ENCODE data around the gene TBC1D1. TPM values are rescaled to one million over a fixed set of nuclear protein-coding genes. Genes with fewer than 3 reads are reported as not detected.

The TBC1D1 gene
- polyA plus RNA-seq, 1 donor (not counting 4 experiments of a cell fraction or from before 2014, with no cell fraction given) = 32.5 TPM

DNA sequence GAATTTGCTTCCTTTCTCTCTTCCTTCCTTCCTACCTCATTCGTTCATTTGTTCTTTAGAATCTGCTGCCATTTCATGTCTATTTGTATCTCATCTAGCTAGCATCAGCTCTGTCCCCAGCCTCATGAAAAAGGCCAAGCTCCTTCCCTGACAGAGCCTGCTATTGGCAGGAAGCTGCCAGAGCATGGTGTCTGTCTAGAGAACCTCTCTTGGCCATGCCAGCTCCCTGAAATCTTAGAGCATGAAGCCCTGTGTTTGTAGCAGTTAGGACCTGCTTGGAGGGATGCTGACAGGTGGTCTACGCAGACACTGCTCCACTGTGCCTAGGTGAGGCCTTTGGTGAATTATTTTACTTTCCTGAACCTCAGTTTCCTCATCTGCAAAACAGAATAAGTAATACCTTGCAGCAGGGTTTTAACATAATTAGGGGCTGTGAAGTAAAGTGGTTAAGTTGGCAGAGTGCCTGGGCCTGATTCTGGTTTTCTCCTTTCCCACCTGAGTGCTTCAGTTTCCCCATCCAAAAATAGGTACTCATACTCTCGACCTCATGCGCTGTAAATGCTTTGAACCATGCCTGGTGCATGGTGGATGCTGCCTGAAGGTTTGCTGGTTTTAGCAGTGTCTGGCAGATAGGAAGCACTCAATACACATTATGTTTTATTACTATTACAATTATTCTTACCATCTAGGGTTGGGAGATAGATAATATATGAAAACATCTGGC, 74.0 kb downstream of the TBC1D1 start:
- Histone ChIP-seq H4K20me1 (ENCODE audit: control insufficient read depth, extremely low read depth, insufficient read depth, low read length) (no peaks in the 10 kb centered on the region), H3K4me3 (ENCODE audit: control insufficient read depth in 2 of 3, extremely low read depth in 1 of 3, insufficient read depth in 2 of 3, low read depth in 1 of 3, low read length in 3 of 3) (no peak overlapping the region), H3K9me3 (ENCODE audit: control insufficient read depth, low read depth, low read length) (no peaks in the 10 kb centered on the region), H3K36me3 (ENCODE audit: control insufficient read depth in 2 of 2, extremely low read depth in 1 of 2, insufficient read depth in 2 of 2, low read length in 2 of 2) (no peaks in the 10 kb centered on the region), H3K9ac (ENCODE audit: control insufficient read depth, extremely low read depth, insufficient read depth, low read length) (no peak overlapping the region), H3K79me2 (ENCODE audit: control insufficient read depth, insufficient read depth, low read length) (no peaks in the 10 kb centered on the region), H3K27ac (ENCODE audit: control insufficient read depth, insufficient read depth, low read length) (no peak overlapping the region), H2AFZ (ENCODE audit: control insufficient read depth, low read length) (no peak overlapping the region), H3K4me2 (ENCODE audit: control insufficient read depth, extremely low read depth, insufficient read depth, low read depth, low read length) (no peak overlapping the region), H3K4me1 (ENCODE audit: control insufficient read depth, extremely low read depth, insufficient read depth, low read length) (no peaks in the 10 kb centered on the region), H3K27me3 (ENCODE audit: control insufficient read depth, extremely low read depth, insufficient read depth, low read length) (no peaks in the 10 kb centered on the region), H3K9me1 (ENCODE audit: control insufficient read depth, extremely low read depth, insufficient read depth, low read length) (no peaks in the 10 kb centered on the region)
- no peak for FAIRE-seq
- dilution Hi-C loops (cut with MboI; ENCODE audit: extremely low pct_ligation_motif_present, low sequenced_read_pairs) = no loop called here
- DNase-seq (ENCODE audit: low read depth, low spot score) = no peak
- TF ChIP-seq, protein P1, sequence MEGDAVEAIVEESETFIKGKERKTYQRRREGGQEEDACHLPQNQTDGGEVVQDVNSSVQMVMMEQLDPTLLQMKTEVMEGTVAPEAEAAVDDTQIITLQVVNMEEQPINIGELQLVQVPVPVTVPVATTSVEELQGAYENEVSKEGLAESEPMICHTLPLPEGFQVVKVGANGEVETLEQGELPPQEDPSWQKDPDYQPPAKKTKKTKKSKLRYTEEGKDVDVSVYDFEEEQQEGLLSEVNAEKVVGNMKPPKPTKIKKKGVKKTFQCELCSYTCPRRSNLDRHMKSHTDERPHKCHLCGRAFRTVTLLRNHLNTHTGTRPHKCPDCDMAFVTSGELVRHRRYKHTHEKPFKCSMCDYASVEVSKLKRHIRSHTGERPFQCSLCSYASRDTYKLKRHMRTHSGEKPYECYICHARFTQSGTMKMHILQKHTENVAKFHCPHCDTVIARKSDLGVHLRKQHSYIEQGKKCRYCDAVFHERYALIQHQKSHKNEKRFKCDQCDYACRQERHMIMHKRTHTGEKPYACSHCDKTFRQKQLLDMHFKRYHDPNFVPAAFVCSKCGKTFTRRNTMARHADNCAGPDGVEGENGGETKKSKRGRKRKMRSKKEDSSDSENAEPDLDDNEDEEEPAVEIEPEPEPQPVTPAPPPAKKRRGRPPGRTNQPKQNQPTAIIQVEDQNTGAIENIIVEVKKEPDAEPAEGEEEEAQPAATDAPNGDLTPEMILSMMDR (optimal IDR thresholded peaks at IDR 0.05 in 1 of 3, IDR thresholded peaks at IDR 0.05 in 1 of 3, conservative IDR thresholded peaks at IDR 0.05 in 1 of 3; ENCODE audit: extremely low read depth in 1 of 3, insufficient read depth in 2 of 3, low read length in 3 of 3) = no peak
- TF ChIP-seq EZH2 (IDR thresholded peaks at IDR 0.05; ENCODE audit: low read length) = no peak

DNA sequence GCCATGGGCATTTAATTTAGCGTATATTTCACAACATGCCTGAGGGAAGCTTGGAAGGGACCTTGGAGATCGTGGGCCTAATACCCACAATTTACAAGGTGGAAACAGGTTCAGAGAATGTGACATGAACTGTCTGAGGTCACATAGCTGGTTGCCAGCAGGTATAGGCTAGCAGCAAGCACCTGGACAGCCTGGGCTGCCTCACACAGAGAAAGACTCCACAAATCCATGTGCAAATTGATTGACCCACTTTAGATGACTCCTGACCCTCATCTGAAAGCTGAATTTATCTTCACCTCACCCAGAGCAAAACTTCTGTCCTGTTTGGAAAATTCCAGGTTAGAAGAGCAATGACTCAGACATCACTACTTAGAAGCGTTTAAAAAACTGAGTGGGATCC, 75.2 kb downstream of the TBC1D1 start:
- Histone ChIP-seq H3K9me1 (ENCODE audit: control insufficient read depth, extremely low read depth, insufficient read depth, low read length) (no peaks in the 10 kb centered on the region), H3K9me3 (ENCODE audit: control insufficient read depth, low read depth, low read length) (no peaks in the 10 kb centered on the region), H3K4me1 (ENCODE audit: control insufficient read depth, extremely low read depth, insufficient read depth, low read length) (peaks cover 4% of the 10 kb centered on the region), H3K27ac (ENCODE audit: control insufficient read depth, insufficient read depth, low read length) (no peak overlapping the region), H3K9ac (ENCODE audit: control insufficient read depth, extremely low read depth, insufficient read depth, low read length) (no peak overlapping the region), H3K4me2 (ENCODE audit: control insufficient read depth, extremely low read depth, insufficient read depth, low read depth, low read length) (no peak overlapping the region), H3K79me2 (ENCODE audit: control insufficient read depth, insufficient read depth, low read length) (no peaks in the 10 kb centered on the region), H3K27me3 (ENCODE audit: control insufficient read depth, extremely low read depth, insufficient read depth, low read length) (no peaks in the 10 kb centered on the region), H3K4me3 (ENCODE audit: control insufficient read depth in 2 of 3, extremely low read depth in 1 of 3, insufficient read depth in 2 of 3, low read depth in 1 of 3, low read length in 3 of 3) (no peak overlapping the region), H2AFZ (ENCODE audit: control insufficient read depth, low read length) (no peak overlapping the region), H3K36me3 (ENCODE audit: control insufficient read depth in 2 of 2, extremely low read depth in 1 of 2, insufficient read depth in 2 of 2, low read length in 2 of 2) (no peaks in the 10 kb centered on the region), H4K20me1 (ENCODE audit: control insufficient read depth, extremely low read depth, insufficient read depth, low read length) (no peaks in the 10 kb centered on the region)
- dilution Hi-C loops (cut with MboI; ENCODE audit: extremely low pct_ligation_motif_present, low sequenced_read_pairs) = no loop called here
- TF ChIP-seq, protein P1 (optimal IDR thresholded peaks at IDR 0.05 in 1 of 3, IDR thresholded peaks at IDR 0.05 in 1 of 3, conservative IDR thresholded peaks at IDR 0.05 in 1 of 3; ENCODE audit: extremely low read depth in 1 of 3, insufficient read depth in 2 of 3, low read length in 3 of 3) = no peak
- no peak for TF ChIP-seq EZH2 (IDR thresholded peaks at IDR 0.05; ENCODE audit: low read length)
- FAIRE-seq = no peak
- DNase-seq (ENCODE audit: low read depth, low spot score) = no peak

All from keratinocyte (primary cell).